ENCODE results near the gene SPOCD1.
"Not testable (repeated sequence)": the region's sequence is repeated elsewhere in the genome, so short reads cannot be mapped to it uniquely, and the experiment has no call there.

Gene SPOCD1

DNA sequence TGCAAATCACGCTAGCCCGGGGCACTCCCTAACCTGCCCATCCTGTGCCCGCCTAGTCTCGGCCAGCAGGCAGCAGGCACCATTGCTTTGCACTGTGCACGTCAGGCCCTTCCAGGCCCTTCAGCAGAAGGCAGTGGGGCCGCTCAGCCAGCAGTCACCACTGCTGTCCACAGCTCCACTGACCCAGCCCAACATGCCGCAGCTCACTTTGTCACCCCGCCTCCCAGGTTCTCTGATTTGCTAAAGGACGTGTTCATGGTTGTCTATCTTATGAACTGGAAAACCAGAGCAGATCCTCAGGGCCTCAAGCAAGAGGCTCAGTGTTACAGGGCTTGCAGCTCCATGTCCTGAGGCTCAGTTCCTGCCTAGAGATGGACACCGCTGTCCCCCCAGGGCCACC, 14.2 kb upstream of the SPOCD1 start:
- in situ Hi-C loops (cut with MboI; ENCODE audit: low sequenced_read_pairs): no loop called here

DNA sequence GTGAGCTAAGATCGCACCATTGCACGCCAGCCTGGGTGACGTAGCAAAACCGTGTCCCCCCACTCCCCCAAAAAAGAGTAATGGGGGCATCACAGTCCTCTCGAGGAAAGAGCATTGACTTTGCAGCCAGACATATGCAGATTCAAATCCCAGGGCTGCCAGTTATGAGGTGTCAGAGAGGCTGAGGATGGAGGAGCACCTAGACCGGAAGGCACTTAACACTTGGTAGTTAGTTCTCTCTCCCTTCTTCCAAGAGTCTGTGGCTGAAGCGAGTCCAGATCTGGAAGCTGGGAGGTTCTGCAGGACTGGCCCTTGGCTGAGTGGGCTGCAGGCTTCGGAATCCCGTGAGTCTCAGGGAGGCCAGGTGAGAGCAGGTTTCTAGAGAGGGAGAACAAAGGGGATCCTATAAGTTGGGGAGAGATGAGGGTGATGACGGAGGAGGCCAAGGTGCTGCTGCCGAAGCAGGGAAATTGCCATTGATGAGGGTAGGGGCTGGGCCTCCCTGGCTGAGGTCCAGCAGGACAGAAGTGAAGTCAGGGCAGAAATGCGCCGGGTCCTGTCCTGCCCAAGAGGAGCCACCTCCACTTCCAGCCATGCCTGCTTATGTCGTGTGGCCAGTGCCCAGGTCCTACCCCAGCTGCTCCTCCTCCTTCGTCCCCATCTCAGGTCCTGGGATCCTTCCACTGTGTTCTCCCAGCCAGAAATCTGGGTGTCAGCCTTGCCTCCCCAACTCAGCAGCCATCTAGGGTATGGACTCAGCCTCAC, 13.3 kb upstream of the SPOCD1 start:
- in situ Hi-C loops (cut with MboI; ENCODE audit: low sequenced_read_pairs): no loop called here

DNA sequence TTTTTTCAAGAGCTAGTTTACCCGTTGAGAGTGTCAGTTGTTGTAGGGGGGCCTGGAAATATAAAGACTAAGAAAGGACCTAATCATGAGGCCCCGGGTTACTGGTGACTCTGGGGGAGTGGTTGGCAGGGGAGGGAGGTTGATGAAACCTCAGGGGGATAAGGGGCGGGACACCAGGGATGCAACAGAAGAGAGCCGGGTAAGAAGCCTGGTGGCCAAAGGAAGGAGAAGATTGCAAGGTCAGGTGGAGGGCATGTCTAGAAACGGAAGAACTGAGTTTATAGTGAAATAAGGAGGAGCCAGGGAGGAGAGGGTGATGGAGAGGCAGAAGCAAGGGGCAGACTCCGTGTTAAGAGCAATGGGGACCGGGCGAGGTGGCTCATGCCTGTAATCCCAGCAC, 12.5 kb upstream of the SPOCD1 start:
- in situ Hi-C loops (cut with MboI; ENCODE audit: low sequenced_read_pairs): no loop called here

DNA sequence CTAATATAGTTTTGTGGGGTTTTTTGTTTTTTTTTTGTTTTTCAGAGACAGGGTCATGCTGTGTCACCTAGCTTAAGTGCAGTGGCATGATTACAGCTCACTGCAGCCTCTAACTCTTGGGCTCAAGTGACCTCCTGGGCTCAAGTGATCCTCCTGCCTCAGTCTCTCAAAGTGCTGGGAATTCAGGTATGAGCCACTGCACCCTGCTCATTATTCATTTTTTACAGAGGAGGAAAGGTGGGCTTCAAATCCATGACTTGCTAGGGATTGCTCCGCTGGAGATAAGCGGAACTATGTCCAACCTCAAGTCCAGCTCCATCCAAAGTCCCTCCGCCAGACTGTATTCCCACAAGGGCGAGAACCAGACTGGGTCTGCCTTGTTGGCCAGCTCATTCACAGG, 8.0 kb upstream of the SPOCD1 start:
- in situ Hi-C loops (cut with MboI; ENCODE audit: low sequenced_read_pairs): no loop called here

DNA sequence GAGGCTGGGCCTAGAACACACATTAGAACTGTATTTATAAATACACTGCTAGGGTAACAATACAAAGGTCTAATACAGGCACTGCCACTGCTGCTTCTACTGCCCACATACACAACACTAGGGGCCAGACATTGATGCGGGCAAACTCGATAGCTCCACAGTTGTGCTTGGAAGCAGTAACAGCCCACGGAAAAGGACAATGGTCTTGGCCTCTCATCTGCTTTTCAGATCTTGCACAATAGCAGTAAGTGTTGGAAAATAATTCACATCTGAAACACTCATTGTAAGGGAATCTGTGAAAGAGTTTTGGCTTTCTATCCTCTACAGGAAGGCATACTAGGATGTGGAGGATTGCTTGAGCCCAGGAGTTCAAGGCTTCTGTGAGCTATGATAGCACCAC, 6.9 kb upstream of the SPOCD1 start:
- in situ Hi-C loops (cut with MboI; ENCODE audit: low sequenced_read_pairs): no loop called here

DNA sequence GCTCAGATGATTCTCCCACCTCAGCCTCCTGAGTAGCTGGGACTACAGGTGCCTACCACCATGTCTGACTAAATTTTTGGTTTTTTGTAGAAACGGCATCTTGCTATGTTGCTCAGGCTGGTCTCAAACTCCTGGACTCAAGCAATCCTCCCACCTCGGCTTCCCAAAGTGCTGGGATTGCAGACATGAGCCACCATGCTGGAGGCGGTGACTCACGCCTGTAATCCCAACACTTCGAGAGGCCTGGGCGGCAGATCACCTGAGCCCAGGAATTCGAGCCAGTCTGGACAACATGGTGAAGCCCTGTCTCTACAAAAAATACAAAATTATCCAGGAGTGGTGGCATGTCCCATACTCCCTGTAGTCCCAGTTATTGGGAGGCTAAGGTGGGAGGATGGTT, 4.4 kb upstream of the SPOCD1 start:
- in situ Hi-C loops (cut with MboI; ENCODE audit: low sequenced_read_pairs): not testable (repeated sequence)

DNA sequence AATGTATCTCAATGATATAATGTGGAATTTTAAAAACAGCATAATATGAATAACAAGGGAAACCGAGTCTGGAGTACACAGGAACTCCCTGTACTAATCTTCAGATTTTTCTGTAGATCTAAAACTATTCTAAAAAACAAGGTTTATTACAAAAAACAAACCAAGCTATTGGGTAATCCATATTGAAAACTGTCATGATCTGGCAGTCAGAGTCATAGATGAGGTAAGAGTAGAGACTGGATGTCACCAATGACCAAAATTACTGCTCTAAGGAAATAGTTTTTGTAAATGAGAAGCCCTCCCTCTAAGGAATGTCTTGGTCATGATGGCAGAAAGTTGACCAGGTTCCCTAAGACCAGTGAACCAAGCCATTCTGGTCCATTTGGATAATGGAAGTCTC, 2.4 kb upstream of the SPOCD1 start:
- in situ Hi-C loops (cut with MboI; ENCODE audit: low sequenced_read_pairs): loop anchor here (10.0 kb wide), 1 partner anchor 147 kb away; no protein-coding TSS in a partner anchor

DNA sequence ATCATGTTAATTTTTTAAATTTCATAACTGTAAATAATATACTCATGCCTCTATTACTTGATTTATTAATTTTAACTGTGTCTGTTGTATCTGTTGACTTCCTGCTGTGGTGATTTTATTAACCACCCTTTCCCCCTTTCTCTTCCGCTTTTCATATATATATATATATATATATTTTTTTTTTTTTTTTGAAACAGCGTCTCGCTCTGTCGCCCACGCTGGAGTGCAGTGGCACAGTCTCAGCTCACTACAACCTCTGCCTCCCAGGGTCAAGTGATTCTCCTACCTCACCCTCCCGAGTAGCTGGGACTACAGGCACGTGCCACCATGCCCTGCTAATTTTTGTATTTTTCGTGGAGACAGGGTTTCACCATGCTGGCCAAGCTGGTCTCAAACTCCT, 1.1 kb upstream of the SPOCD1 start:
- in situ Hi-C loops (cut with MboI; ENCODE audit: low sequenced_read_pairs): loop anchor here (10.0 kb wide), 1 partner anchor 148 kb away; no protein-coding TSS in a partner anchor

DNA sequence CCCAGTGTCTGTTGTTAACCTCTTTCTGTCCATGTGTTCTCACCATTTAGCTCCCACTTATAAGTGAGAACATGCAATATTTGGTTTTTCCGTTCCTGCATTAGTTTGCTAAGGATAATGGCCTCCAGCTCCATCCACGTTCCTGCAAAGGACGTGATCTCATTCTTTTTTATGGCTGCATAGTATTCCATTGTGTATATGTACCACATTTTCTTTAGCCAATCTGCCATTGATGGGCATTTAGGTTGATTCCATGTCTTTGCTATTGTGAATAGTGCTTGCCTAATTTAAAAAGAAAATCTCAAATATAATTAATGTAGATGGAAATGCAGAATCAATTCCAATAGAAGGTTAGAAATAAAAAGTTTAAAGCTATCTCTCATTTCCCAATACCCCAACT, 679 bp upstream of the SPOCD1 start:
- in situ Hi-C loops (cut with MboI; ENCODE audit: low sequenced_read_pairs): loop anchor here (10.0 kb wide), 1 partner anchor 148 kb away; no protein-coding TSS in a partner anchor

DNA sequence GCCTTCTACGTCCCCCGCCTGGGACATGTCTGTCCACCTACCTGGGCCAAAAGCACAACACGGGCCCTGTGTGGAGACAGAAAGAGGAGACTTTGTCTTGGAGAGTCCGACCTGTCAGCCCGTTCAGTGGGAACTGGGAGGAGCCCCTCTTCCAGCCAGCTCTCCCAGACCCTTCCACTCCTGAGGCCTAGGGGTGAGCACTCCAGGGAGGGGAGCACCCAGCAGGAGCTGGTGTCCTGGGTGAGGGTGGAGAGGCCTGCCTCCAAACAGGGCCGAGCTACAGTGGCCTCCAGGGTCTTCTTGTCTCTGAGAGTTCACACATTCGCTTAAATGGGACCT, 546 bp downstream of the SPOCD1 start:
- in situ Hi-C loops (cut with MboI; ENCODE audit: low sequenced_read_pairs): loop anchor here (10.0 kb wide), 1 partner anchor 150 kb away; no protein-coding TSS in a partner anchor

DNA sequence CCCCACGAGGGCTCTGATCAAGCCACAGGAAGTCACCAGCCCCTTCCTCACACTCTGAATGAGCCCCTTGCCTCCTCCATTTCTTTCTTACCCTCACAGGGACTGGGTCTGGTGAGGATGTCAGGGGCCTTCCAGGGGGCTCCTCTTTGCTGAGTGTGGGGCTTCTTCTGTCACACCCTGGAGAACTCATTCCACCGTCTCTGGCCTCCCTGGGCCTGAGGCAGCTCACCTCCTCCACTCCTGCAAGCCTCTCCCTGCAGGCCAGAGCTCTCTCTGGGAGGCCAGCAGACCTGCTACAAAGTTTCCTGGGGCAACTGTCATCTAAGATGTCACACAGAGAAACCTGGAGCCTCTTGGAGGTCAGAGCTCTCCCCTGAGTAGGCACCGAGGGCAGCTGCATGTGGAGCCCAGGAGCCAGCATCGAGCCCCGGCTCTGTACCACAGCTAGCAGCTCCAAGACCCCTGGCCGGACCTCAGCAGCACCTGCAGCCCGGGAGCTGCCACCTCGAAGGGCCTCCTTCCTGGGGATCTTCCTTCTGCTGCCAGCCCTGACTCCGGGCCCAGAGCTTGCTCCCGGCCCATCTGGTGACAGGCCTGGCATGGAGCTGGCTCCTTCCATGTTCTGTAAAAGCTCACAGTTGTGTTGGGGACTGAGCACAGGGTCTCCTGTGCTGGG, 1.1 kb downstream of the SPOCD1 start:
- in situ Hi-C loops (cut with MboI; ENCODE audit: low sequenced_read_pairs): loop anchor here (10.0 kb wide), 1 partner anchor 150 kb away; no protein-coding TSS in a partner anchor

DNA sequence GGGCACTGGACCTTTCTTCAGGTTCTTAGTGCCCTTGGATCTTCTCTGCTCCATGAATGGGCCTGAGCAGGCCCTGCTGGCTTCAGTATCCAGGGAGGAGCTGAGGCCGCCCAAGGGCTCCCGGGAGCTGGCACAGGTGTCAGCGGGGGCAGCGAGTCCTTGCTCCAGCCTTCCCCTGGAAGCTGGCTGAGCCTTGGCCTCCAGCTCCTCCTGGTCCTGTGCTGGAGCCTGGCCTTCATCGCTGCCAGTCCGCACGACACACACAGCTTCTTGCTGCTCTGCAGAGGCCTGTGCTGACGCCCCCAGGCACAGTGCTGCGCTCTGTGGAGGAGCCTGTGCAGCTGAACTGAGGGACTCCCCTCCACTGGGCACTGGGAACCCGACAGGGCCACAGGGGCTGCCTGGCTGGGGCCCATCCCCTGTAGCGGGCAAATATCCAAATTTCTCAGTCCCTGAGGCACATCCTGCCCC, 1.7 kb downstream of the SPOCD1 start:
- in situ Hi-C loops (cut with MboI; ENCODE audit: low sequenced_read_pairs): loop anchor here (10.0 kb wide), 1 partner anchor 151 kb away; no protein-coding TSS in a partner anchor

DNA sequence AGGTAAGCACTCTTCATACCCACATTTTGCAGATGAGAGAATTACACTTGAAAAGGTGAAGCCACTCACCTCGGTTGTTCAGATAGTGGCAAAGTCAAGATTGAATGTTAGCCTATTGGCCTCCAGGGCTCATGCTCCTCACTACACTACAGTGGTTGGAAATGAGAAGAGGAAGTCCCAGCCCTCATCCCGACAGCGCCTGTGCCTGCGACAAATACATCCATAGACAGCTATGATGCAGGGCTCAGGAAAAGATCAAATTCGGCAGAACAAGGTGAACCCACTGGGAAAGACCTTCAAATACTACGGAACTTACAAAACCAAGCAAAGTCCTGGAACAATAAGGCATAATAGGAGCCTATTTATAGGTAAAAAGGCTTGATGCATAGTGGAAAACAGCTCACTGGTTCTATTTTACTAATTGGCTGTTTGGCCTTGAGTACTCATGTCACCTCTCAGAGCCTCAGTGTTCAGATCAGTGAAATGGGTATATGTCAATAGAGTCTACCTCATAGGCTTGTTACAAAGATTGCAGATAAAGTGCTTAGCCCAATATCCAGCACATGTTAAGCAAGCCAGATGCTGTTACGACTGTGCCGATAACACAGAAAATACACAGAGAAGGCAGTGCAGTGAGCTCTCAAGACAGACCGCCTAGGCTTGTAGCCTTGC, 3.5 kb downstream of the SPOCD1 start:
- in situ Hi-C loops (cut with MboI; ENCODE audit: low sequenced_read_pairs): loop anchor here (10.0 kb wide), 1 partner anchor 153 kb away; no protein-coding TSS in a partner anchor

DNA sequence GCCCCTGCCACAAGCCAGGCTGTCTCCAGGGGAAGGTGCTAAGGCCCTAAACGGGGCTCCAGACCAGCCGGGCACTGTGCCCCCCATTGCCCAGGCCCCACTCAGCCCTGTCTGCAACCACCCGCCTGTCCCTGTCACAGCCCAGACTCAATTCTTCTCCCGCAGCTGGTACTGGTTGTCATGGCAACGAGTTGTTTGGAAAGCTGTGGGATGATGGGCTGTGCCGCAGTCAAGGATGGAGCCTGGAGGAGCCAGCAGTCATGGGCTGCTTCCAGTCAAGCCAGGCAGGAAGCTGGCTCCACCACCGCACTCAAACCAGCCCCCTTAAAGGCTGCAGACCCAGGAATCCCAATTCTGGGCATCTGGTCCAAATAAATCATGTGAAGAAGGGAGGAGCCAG, 4.2 kb downstream of the SPOCD1 start:
- in situ Hi-C loops (cut with MboI; ENCODE audit: low sequenced_read_pairs): loop anchor here (10.0 kb wide), 1 partner anchor 153 kb away; no protein-coding TSS in a partner anchor

DNA sequence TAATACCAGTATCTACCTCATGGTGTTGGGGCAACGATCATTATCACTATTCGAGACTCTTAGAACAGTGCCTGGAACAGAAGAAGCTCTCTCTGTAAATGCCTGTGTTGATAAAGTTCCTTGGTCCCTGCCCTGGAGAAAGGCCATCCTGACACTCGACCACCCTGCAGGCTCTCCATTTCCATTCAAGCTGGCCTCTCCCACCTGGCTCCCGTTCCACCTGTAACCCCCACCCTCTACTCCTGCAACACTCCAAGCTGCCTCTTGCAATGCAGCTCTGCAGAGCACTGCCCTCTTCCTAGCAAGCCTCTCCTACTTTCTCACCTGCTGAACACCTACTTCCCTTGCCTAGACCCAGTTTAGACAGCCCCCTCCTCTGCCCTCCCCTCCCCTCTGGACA, 6.1 kb downstream of the SPOCD1 start:
- in situ Hi-C loops (cut with MboI; ENCODE audit: low sequenced_read_pairs): loop anchor here (10.0 kb wide), 1 partner anchor 155 kb away; no protein-coding TSS in a partner anchor

DNA sequence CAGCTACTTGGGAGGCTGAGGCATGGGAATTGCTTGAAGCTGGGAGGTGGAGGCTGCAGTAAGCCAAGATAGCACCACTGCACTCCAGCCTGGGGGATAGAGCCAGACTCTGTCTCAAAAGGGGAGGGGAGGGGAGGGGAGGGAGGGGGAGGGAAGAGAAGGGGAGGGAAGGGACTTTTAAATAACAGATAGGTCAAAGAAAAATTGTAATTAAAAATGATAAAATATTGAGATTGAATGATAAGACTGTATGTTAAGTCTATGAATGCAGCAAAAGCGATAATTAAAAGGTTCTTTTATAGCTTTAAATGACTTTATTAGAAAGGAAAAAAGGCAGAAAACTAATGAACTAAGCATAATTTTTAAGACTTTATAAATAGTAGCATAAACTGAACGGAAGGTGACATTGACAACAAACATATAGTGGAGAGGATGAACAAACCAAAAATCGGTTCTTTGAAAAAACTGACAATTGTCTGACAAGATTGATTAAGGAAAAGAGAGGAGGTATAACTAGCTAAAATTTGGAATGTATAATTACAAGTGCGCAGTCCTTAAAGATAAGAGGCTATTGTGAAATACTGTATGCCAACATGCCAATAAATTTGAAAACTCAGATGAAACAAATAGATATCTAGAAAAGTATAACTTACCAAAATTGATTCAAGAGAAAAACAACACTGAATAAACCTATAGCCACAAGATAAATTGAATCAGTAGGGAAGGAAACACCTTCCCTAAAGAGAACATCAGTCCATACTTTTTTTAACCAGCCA, 8.4 kb downstream of the SPOCD1 start:
- in situ Hi-C loops (cut with MboI; ENCODE audit: low sequenced_read_pairs): no loop called here

DNA sequence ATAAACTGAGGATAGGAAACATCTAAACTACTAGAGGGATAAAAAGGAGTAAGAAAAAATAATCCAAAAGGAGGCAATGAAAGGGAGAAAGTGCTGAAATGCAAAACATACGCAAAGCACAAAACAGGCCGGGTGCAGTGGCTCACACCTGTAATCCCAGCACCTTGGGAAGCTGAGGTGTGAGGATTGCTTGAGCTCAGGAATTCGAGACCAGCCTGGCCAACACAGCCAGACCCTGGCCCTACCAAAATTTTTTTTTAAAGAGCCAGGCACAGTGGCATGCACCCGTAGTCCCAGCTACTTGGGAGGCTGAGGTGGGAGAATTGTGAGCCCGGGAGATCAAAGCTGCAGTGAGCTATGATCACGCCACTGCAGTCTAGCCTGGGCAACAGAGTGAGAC, 10.5 kb downstream of the SPOCD1 start:
- in situ Hi-C loops (cut with MboI; ENCODE audit: low sequenced_read_pairs): no loop called here

DNA sequence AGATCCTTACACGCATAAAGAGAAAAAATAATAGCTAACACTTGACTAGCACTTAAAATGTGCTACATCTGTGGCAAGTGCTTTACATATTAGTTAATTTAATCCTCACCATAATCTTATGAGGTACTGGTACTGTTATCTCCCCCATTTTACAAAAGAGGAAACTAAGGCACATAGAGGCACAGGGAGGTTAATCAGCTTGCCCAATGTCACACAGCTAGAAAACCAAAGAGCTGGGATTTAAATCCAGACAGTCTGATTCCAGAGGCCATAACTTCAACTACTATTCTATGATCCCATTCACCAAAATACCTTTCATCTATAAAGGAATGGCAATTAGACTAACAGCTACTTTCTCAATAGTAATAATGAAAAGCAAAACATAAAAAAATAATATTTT, 11.7 kb downstream of the SPOCD1 start:
- in situ Hi-C loops (cut with MboI; ENCODE audit: low sequenced_read_pairs): no loop called here

DNA sequence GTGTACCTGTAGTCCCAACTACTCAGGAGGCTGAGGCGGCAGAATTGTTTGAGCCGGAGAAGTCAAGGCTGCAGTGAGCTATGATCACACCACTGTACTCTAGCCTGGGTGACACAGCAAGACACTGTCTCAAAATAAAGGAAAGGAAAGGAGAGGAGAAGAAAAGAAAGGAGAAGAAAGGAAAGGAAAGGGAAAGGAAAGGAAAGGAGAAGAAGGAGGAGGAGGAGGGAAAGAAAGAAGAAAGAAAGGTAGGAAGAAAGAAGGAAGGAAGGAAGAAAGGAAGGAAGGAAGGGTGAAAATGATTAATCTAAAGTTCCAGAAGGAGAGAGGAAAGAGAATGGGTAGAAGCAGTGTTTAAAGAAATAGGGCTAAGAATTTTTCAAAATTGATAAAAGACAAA, 12.2 kb downstream of the SPOCD1 start:
- in situ Hi-C loops (cut with MboI; ENCODE audit: low sequenced_read_pairs): no loop called here
